Naive thymus-derived CD4-positive, alpha-beta T cell (primary cell): ENCODE results near the gene ANKRD55. TPM values are rescaled to one million over a fixed set of nuclear protein-coding genes. Genes with fewer than 3 reads are reported as not detected.

ENCODE experiments used
- ATAC-seq: fragments of 150-1000 bp; cut with Tn5 transposase; 2 replicates; pipeline ENCODE4 v1.10.0; 2021; ENCODE audit warnings: mild to moderate bottlenecking, moderate library complexity
- CTCF ChIA-PET: fragments of 350-600 bp; sonication (Branson Sonifier 250); formaldehyde crosslinking; loops from one replicate; lab custom pipeline; 2021; ENCODE audit warnings: antibody characterized with exemption; lab: Charles Lee
- POLR2A ChIA-PET: fragments of 350-600 bp; sonication (Branson Sonifier 250); formaldehyde crosslinking; loops from one replicate; lab custom pipeline; 2021; ENCODE audit warnings: antibody characterized with exemption, inconsistent platforms; lab: Charles Lee
- DNase-seq, 9 donors: peaks; one replicate each; pipeline versions ENCODE4 v3.0.0 to v3.0.0-alpha.2; 2020 to 2022; ENCODE audit warnings: mixed read lengths in 1 of 9
- H3K27ac ChIP-seq: one replicate; pipeline ENCODE4 v1.7.0; 2013; ENCODE audit warnings: mild to moderate bottlenecking, low read depth, low read length, moderate library complexity
- H3K27me3 ChIP-seq, 2 donors: one replicate each; pipeline ENCODE4 v1.7.0; 2013; ENCODE audit warnings: low read length in 2 of 2, mild to moderate bottlenecking in 2 of 2, moderate library complexity in 2 of 2; ENCODE audit not compliant: control insufficient read depth in 2 of 2, insufficient read depth in 2 of 2
- H3K36me3 ChIP-seq, 3 experiments: 1 replicate in 2 of 3; 2 replicates in 1 of 3; pipeline ENCODE4 v1.7.0; 2013; ENCODE audit warnings: low read length in 3 of 3, mild to moderate bottlenecking in 3 of 3, moderate library complexity in 1 of 3; ENCODE audit not compliant: insufficient read depth in 3 of 3, control insufficient read depth in 2 of 3
- H3K4me1 ChIP-seq, 2 donors: one replicate each; pipeline ENCODE4 v1.7.0; 2013; ENCODE audit warnings: low read length in 2 of 2, mild to moderate bottlenecking in 2 of 2, moderate library complexity in 1 of 2; ENCODE audit not compliant: control insufficient read depth in 2 of 2, insufficient read depth in 2 of 2
- H3K4me3 ChIP-seq: 2 replicates; pipeline ENCODE4 v1.7.0; 2013; ENCODE audit warnings: mild to moderate bottlenecking, low read length
- H3K9me3 ChIP-seq, 3 experiments: 1 replicate in 2 of 3; 2 replicates in 1 of 3; pipeline ENCODE4 v1.7.0; 2013; ENCODE audit warnings: low read length in 3 of 3; ENCODE audit not compliant: control insufficient read depth in 2 of 3
- H3K27ac Mint-ChIP-seq, 9 donors: one replicate each; pipeline ENCODE4 v1.8.0; 2020 to 2022; ENCODE audit warnings: mixed read lengths in 9 of 9, mild to moderate bottlenecking in 8 of 9, moderate library complexity in 5 of 9, inconsistent platforms in 2 of 9
- H3K27me3 Mint-ChIP-seq, 5 donors: one replicate each; pipeline ENCODE4 v1.8.0; 2021 to 2022; ENCODE audit warnings: mixed read lengths in 5 of 5, mild to moderate bottlenecking in 1 of 5
- H3K36me3 Mint-ChIP-seq, 5 donors: one replicate each; pipeline ENCODE4 v1.8.0; 2020 to 2022; ENCODE audit warnings: mixed read lengths in 5 of 5, mild to moderate bottlenecking in 3 of 5, inconsistent platforms in 1 of 5
- H3K4me1 Mint-ChIP-seq, 7 donors: one replicate each; pipeline ENCODE4 v1.8.0; 2020 to 2022; ENCODE audit warnings: mixed read lengths in 7 of 7, mild to moderate bottlenecking in 3 of 7, inconsistent platforms in 1 of 7
- H3K4me3 Mint-ChIP-seq, 10 donors: one replicate each; pipeline ENCODE4 v1.8.0; 2020 to 2022; ENCODE audit warnings: mild to moderate bottlenecking in 10 of 10, mixed read lengths in 10 of 10, moderate library complexity in 6 of 10, inconsistent platforms in 2 of 10
- H3K9me3 Mint-ChIP-seq, 11 donors: one replicate each; pipeline ENCODE4 v1.8.0; 2020 to 2022; ENCODE audit warnings: mixed read lengths in 11 of 11, mild to moderate bottlenecking in 4 of 11, inconsistent platforms in 1 of 11, moderate library complexity in 1 of 11
- intact Hi-C, 2 donors: fragments of 100-400 bp; cut with micrococcal nuclease; formaldehyde crosslinking; loops; one replicate each; pipeline ENCODE4 v1.15.1; 2023
- polyA plus RNA-seq, 2 donors: library from polyadenylated mRNA; unstranded; fragments of 300-500 nt; fragmentation: Illumina TruSeq; gene quantifications; one replicate each; pipeline ENCODE4 v1.2.3, GENCODE V29; 2021
- total RNA-seq, 6 experiments: library from RNA in 5 of 6; stranded (reverse) in 5 of 6; gene quantifications; 1 replicate in 5 of 6; 2 replicates in 1 of 6; pipeline ENCODE4 v1.2.3 and lab custom pipeline; 2021 to 2026

ANKRD55 gene
- total and polyA plus RNA-seq, 7 experiments from 2014 or later: 7.1 to 89.7 (median 24.4) TPM

DNA sequence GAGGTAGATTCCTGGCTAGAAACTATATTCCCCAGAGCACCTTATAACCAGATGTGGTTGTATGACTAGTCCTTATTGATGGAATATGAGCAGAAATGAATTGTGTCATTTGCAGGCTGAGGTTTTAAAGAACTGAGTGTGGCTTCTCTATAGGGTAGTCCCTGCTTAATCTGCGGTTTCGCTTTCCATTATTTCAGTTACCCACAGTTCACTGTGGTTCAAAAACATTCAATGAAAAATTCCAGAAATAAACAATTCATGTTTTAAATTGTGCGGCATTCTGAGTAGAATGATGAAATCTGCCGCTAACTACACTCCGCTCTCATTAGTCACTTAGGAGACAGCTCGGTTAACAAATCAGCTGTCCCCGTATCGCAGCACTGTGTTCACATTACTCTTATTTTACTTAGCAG lies 65.1 kb downstream of the ANKRD55 start:
- ATAC-seq: no peak
- peak overlapping the region in 1 of 10 donors; percentile 27 for H3K4me3 Mint-ChIP-seq
- H3K27me3 Mint-ChIP-seq: peaks cover 0 to 2% (median 0%) of the 10 kb centered on the region in 5 donors
- H3K27ac Mint-ChIP-seq: peak overlapping the region in 3 of 9 donors; percentile 25 to 41 (median 40)
- no peaks in the 10 kb centered on the region for H3K9me3 Mint-ChIP-seq
- Histone ChIP-seq H3K36me3 (no peaks in the 10 kb centered on the region), H3K27ac (no peak overlapping the region), H3K4me1 (peaks cover 0 to 17% of the 10 kb centered on the region in 2 donors), H3K27me3 (no peaks in the 10 kb centered on the region), H3K4me3 (no peak overlapping the region), H3K9me3 (no peaks in the 10 kb centered on the region)
- POLR2A ChIA-PET: interaction anchor here (0.5 kb wide), 1 partner anchor 179 kb away, joined by 3 read pairs; no protein-coding TSS in a partner anchor
- peaks cover 17 to 73% (median 45%) of the 10 kb centered on the region in 7 donors for H3K4me1 Mint-ChIP-seq
- intact Hi-C loops: no loop called here
- no peak for DNase-seq
- H3K36me3 Mint-ChIP-seq: peaks cover 0 to 5% (median 0%) of the 10 kb centered on the region in 5 donors
- CTCF ChIA-PET: no interaction called here

DNA sequence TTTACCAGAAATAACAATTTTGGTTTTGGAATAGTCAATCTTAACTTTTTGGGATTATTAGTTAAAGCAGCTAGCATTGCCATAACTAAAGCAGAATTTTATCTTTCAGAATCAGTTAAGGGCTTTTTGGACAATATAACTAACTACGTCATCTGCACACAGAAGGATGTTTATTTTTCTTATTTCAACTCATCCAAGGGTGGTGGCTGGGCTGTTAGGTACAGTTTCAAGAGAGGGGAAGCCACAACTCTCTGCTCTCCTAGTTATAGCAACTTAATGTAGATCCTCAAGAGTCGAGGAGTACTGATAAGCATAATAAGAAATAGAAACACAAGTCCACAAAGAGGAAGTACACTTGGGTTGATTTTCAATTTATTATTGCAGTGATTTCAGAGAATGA lies 65.6 kb downstream of the ANKRD55 start:
- DNase-seq (peak in 3 of 9 donors; percentile 7 to 52 (median 31)), ATAC-seq (peak; percentile 29)
- Mint-ChIP-seq H3K36me3 (peaks cover 0 to 5% (median 0%) of the 10 kb centered on the region in 5 donors), H3K9me3 (no peaks in the 10 kb centered on the region), H3K27me3 (peaks cover 0 to 2% (median 0%) of the 10 kb centered on the region in 5 donors), H3K4me1 (peaks cover 17 to 73% (median 49%) of the 10 kb centered on the region in 7 donors), H3K27ac (peak overlapping the region in 6 of 9 donors; percentile 4 to 56 (median 43)), H3K4me3 (peak overlapping the region in 5 of 10 donors; percentile 3 to 43 (median 5))
- Histone ChIP-seq H3K27me3 (no peaks in the 10 kb centered on the region), H3K4me1 (peaks cover 0 to 18% of the 10 kb centered on the region in 2 donors), H3K9me3 (no peaks in the 10 kb centered on the region), H3K4me3 (no peak overlapping the region), H3K27ac (no peak overlapping the region), H3K36me3 (no peaks in the 10 kb centered on the region)
- CTCF ChIA-PET: no interaction called here
- POLR2A ChIA-PET: no interaction called here
- intact Hi-C loops: no loop called here

GRCh38 chr5:56166671-56167385 lies 66.3 kb downstream of the ANKRD55 start:
- no peak overlapping the region for H3K27ac Mint-ChIP-seq
- intact Hi-C loops: no loop called here
- CTCF ChIA-PET: no interaction called here
- ATAC-seq (no peak), DNase-seq (no peak)
- Histone ChIP-seq H3K27ac (no peak overlapping the region), H3K9me3 (no peaks in the 10 kb centered on the region), H3K4me3 (no peak overlapping the region), H3K27me3 (no peaks in the 10 kb centered on the region), H3K4me1 (peaks cover 0 to 25% of the 10 kb centered on the region in 2 donors), H3K36me3 (no peaks in the 10 kb centered on the region)
- peaks cover 0 to 5% (median 0%) of the 10 kb centered on the region in 5 donors for H3K36me3 Mint-ChIP-seq
- H3K27me3 Mint-ChIP-seq: peaks cover 0 to 2% (median 0%) of the 10 kb centered on the region in 5 donors
- no peak overlapping the region for H3K4me3 Mint-ChIP-seq
- H3K4me1 Mint-ChIP-seq: peaks cover 17 to 74% (median 56%) of the 10 kb centered on the region in 7 donors
- POLR2A ChIA-PET: interaction anchor here (0.7 to 0.8 kb wide), 2 partner anchors 34 to 102 kb away, joined by 4 to 5 read pairs; no protein-coding TSS in a partner anchor
- H3K9me3 Mint-ChIP-seq: no peaks in the 10 kb centered on the region

- DNase-seq (no peak), ATAC-seq (no peak)
- no peaks in the 10 kb centered on the region for H3K36me3 ChIP-seq
- peaks cover 0 to 42% of the 10 kb centered on the region in 2 donors for H3K4me1 ChIP-seq
- H3K4me3 ChIP-seq: no peak overlapping the region
- H3K27me3 ChIP-seq: no peaks in the 10 kb centered on the region
- H3K9me3 ChIP-seq: no peaks in the 10 kb centered on the region
- no peak overlapping the region for H3K27ac ChIP-seq
- ChIA-PET POLR2A (interaction anchor here (0.8 to 1.5 kb wide), 7 partner anchors 10 to 179 kb away, joined by 3 to 5 read pairs (median 3); partner anchors contain the start of gene IL6ST), CTCF (interaction anchor here (0.6 to 1.6 kb wide), 3 partner anchors 36 to 70 kb away, joined by 3 to 4 read pairs (median 3); no protein-coding TSS in a partner anchor)
- Mint-ChIP-seq H3K27me3 (peaks cover 0 to 2% (median 0%) of the 10 kb centered on the region in 5 donors), H3K4me1 (peaks cover 29 to 84% (median 71%) of the 10 kb centered on the region in 7 donors), H3K9me3 (no peaks in the 10 kb centered on the region), H3K36me3 (peaks cover 0 to 4% (median 0%) of the 10 kb centered on the region in 5 donors), H3K27ac (peak overlapping the region in 6 of 9 donors; percentile 29 to 86 (median 71)), H3K4me3 (peak overlapping the region in 1 of 10 donors; percentile 23)
- intact Hi-C loops: no loop called here
These were observed 68.8 kb downstream of the ANKRD55 start for GRCh38 chr5:56164376-56164775.

- H3K4me1 Mint-ChIP-seq: peaks cover 42 to 93% (median 79%) of the 10 kb centered on the region in 7 donors
These were observed 71.2 kb downstream of the ANKRD55 start for GRCh38 chr5:56161927-56162326.

GRCh38 chr5:56161439-56161823 lies 71.7 kb downstream of the ANKRD55 start:
- peaks cover under 1 to 50% of the 10 kb centered on the region in 2 donors for H3K4me1 ChIP-seq
- DNase-seq (no peak), ATAC-seq (no peak)
- H3K4me3 Mint-ChIP-seq: peak overlapping the region in 9 of 10 donors; percentile 86 to 96 (median 94)
- H3K36me3 Mint-ChIP-seq: peaks cover 0 to 13% (median 4%) of the 10 kb centered on the region in 5 donors
- CTCF ChIA-PET: interaction anchor here (1.4 kb wide), 2 partner anchors 9 to 39 kb away, joined by 3 to 4 read pairs; no protein-coding TSS in a partner anchor
- no peaks in the 10 kb centered on the region for H3K9me3 ChIP-seq
- H3K36me3 ChIP-seq: no peaks in the 10 kb centered on the region
- POLR2A ChIA-PET: interaction anchor here (0.9 to 3.7 kb wide), 10 partner anchors 16 to 149 kb away, joined by 3 to 18 read pairs (median 6); no protein-coding TSS in a partner anchor
- H3K4me3 ChIP-seq: no peak overlapping the region
- H3K4me1 Mint-ChIP-seq: peaks cover 46 to 95% (median 82%) of the 10 kb centered on the region in 7 donors
- H3K27me3 ChIP-seq: peaks cover 0 to 2% of the 10 kb centered on the region in 2 donors
- H3K9me3 Mint-ChIP-seq: no peaks in the 10 kb centered on the region
- intact Hi-C loops: loop anchor here (2.0 kb wide), 4 partner anchors 17 to 167 kb away; partner anchors contain the start of gene IL6ST (in 1 of the 2)
- H3K27me3 Mint-ChIP-seq: peaks cover 0 to 2% (median 0%) of the 10 kb centered on the region in 5 donors
- H3K27ac ChIP-seq: peak overlapping the region; percentile 61
- peak overlapping the region; percentile 57 to 98 (median 95) for H3K27ac Mint-ChIP-seq

More at GRCh38 chr5:56161927-56162326, 71.2 kb downstream of the ANKRD55 start:
- POLR2A ChIA-PET: interaction anchor here (0.5 to 2.4 kb wide), 5 partner anchors 8 to 20 kb away, joined by 4 to 11 read pairs (median 5); no protein-coding TSS in a partner anchor
- no peaks in the 10 kb centered on the region for H3K36me3 ChIP-seq
- peak overlapping the region; percentile 61 for H3K27ac ChIP-seq
- Mint-ChIP-seq H3K4me3 (peak overlapping the region in 5 of 10 donors; percentile 38 to 96 (median 93)), H3K36me3 (peaks cover 0 to 13% (median 4%) of the 10 kb centered on the region in 5 donors), H3K9me3 (no peaks in the 10 kb centered on the region), H3K27ac (peak overlapping the region; percentile 24 to 98 (median 95)), H3K27me3 (peaks cover 0 to 2% (median 0%) of the 10 kb centered on the region in 5 donors)
- no peak overlapping the region for H3K4me3 ChIP-seq
- ATAC-seq (no peak), DNase-seq (no peak)
- H3K27me3 ChIP-seq: peaks cover 0 to 2% of the 10 kb centered on the region in 2 donors
- intact Hi-C loops: loop anchor here (2.0 kb wide), 4 partner anchors 17 to 167 kb away; partner anchors contain the start of gene IL6ST (in 1 of the 2)
- H3K4me1 ChIP-seq: peaks cover 0 to 45% of the 10 kb centered on the region in 2 donors
- no peaks in the 10 kb centered on the region for H3K9me3 ChIP-seq
- CTCF ChIA-PET: interaction anchor here (1.4 kb wide), 2 partner anchors 10 to 39 kb away, joined by 3 to 4 read pairs; no protein-coding TSS in a partner anchor
